NOMO-1 (cell line): Measurements from ENCODE around the gene FAM8A1.

ENCODE experiments used
- DNase-seq, 2 experiments: peaks; one replicate each; lab custom pipeline; 2025; ENCODE audit not compliant: unreplicated experiment in 2 of 2; lab: John Stamatoyannopoulos, UW

The FAM8A1 gene

GRCh38 chr6:17600527-17601385 lies 654 bp downstream of the FAM8A1 start:
- peak; percentile 21 to 46 for DNase-seq

GRCh38 chr6:17601386-17601703 lies 1.2 kb downstream of the FAM8A1 start:
- no peak for DNase-seq

DNA sequence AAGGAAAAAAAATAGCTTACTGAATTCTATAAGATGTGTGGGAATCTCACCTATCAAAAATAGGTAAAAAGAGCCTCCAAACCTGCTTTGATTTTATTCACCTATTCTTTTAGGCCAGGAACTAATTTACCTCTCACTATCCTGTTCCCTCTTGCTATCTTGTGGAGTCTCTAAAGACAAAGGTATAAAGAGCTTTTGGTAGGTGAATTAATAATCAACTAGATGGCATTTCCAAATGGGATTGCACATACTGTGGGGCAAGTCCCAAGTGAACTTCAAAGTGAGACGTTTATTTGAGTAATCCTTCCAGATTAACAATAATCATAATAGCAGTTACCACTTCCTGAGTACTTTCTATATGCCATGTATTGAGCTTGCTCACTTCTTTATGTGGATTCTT lies 2.8 kb downstream of the FAM8A1 start:
- no peak for DNase-seq

DNA sequence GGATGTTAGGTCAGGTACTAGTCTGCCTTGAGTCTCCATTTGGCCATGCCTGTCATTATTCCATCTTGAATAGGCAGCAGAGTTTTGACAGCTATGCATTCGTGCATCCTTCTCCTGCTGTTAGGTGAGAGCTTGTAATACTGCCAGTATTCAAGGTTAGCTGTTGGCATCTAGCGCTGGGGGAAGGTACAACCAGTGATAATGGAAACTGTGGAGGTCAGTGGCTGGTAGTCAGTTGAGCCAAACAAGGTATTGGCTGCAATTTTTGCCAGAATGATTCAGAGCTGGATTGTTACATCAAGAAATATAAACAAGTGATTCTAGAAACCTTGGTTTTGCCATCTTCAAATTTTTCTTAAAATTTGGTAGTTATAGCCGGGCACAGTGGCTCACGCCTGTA lies 6.5 kb downstream of the FAM8A1 start:
- no peak for DNase-seq

DNA sequence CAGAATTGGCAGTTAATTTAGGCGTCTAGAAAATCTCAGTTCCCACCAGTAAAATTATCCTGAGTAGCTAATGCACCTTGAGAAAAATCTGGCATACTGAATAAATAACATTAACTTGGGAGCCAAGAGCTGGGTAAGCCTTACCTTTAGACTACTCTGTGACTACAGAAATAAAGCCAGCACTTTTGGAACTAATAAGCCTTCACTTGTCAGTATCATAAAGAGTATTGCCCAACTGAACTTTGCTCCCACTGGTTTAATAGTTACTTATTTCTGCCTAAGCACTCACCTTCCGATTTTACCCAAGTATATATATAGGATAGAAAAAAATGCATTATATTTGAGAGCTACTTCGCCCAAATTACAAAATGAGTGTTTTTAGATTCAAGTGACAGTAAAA lies 10.7 kb downstream of the FAM8A1 start:
- DNase-seq = no peak

- DNase-seq = no peak
These were observed 11.9 kb downstream of the FAM8A1 start for GRCh38 chr6:17612048-17612447.

DNA sequence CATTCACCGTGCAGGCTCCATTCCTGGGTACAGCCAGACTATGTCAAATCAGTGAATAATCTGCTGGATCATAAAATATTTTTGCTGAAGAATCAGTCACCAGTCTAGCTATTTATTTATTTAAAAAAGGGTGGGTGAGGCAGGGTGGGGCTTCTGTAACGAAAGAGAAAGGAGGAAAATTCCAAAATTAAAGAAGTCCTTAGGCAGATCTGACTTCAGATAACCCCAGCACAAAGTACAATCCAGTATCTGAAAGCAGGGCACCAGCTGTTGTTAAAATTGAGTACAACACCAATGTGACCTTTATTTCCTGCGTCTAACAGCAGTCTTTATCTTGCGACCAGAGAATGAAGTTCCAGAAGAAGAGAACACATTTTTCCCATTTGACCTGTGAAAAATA lies 15.7 kb downstream of the FAM8A1 start:
- DNase-seq = no peak

DNA sequence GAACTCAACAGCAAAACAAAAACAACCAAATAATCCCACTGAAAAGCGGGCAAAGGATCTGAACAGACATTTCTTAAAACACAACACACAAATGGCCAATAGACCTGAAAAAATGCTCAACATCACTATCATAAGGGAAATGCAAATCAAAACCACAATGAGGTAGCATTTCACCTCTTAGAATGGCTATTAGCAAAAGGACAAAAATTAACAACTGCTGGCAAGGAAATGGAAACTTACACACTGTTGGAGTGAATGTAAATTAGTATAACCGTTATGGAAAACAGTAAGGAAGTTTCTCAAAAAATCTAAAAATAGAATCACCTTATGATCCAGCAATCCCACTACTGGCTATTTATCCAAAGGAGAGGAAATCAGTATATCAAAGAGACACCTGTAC lies 20.9 kb downstream of the FAM8A1 start:
- DNase-seq = no peak

- no peak for DNase-seq
These were observed 22.0 kb downstream of the FAM8A1 start for GRCh38 chr6:17622144-17622543.

DNA sequence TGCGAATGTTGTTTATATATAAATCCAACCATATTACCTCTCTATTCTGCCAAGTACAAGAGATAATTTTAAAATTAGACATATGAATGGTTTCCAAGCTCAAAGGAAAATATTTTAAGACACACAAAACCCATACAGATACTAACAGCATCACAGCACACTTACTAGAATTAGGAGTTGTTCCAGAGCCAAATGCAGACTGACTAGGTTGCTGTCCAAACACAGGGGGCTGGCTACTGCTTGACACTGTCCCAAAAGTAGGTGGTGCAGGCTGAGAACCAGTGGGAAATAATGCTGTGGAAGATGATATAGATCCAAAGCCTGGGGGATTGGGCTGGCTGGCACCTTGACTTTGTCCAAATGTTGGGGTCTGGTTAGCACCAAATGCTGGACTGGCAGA lies 24.3 kb downstream of the FAM8A1 start:
- no peak for DNase-seq

DNA sequence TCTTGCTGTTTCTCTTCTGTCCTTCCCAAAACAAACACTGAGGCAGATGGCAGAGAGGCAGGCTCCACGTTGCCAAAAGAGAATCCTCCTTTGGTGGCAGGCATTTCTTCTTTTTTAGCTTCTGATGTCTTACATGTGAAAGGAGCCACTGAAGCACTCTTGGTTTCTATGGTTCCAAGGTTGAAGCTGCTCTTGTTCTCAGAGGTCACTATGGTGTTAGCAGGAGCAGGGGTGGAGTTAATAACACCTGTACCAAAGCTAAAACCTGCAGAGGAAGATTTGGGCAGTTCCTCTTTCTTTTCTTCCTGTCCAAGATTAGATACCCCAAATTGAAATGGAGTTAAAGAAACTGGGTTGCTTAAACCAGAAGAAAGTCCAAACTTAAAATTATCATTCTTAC lies 28.8 kb downstream of the FAM8A1 start:
- DNase-seq = no peak

DNA sequence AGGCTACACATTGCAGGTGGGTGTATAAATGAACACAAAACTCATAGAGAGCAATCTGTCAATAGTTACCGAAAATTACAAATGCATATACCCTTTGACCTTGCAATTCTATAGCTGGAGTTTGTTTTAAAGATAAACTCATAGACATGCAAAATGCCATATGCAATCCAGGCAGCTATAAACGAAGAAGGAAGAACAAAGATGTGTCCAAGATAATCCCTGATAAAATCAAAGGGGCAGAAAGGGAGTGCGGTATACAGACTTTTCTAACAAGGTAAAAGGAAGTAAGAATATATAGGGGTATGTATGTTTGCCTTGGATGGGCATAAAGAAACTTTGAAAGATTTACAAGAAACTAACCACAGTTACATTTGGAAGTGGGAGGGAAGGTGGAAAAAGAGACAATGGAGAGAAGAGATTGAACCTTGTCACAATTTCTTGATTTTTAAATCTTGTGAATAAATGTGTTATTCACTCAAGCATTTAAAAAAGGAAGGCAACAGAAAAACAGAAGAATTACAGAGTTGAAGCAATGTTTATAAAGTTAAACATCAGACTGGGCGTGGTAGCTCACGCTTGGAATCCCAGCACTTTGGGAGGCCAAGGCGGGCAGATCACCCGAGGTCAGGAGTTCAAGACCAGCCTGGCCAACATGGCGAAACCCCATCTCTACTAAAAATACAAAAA lies 29.9 kb downstream of the FAM8A1 start:
- no peak for DNase-seq

GRCh38 chr6:17630511-17631073 lies 30.5 kb downstream of the FAM8A1 start:
- no peak for DNase-seq

- no peak for DNase-seq
These were observed 32.8 kb downstream of the FAM8A1 start for GRCh38 chr6:17632934-17633333.

- no peak for DNase-seq
These were observed 33.5 kb downstream of the FAM8A1 start for GRCh38 chr6:17633465-17634188.

DNA sequence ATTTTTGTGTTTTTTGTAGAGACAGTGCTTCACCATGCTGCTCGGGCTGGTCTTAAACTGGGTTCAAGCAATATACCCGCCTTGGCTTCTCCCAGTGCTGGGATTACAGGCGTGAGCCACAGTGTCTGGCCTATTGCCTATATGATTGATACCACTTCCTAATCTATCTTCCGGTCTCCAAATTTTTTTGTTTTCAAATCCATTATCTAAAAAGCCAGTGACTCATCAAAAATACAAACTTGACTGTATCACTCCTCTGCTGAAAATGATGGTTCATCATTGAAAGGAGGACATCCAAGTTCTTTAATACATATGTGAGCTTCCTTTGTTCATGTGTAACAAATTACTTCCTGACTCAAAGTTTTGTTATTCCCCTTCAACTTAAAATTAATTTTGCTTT lies 35.5 kb downstream of the FAM8A1 start:
- DNase-seq = no peak

- no peak for DNase-seq
These were observed 38.2 kb downstream of the FAM8A1 start for GRCh38 chr6:17638212-17638715.

DNA sequence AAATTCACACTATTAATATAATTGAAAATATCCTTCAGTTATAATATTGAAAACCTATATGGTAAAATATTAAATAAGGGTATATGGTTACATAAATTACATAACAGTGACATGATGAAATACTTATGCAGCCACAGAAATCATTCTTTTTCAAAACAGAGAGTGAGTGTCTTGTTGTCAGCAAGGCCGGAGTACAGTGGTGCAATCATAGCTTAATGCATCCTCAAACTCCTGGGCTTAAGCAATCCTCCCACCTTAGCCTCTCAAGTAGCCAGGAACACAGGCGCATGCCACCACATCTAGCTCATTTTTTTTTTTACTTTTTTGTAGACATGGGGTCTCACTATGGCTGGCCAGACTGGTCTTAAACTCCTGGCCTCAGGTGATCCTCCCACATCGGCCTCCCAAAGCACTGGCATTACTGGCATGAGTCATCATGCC lies 40.4 kb downstream of the FAM8A1 start:
- peak in 1 of 2 experiments; percentile 15 for DNase-seq

GRCh38 chr6:17648745-17649144 lies 48.6 kb downstream of the FAM8A1 start:
- DNase-seq = no peak

DNA sequence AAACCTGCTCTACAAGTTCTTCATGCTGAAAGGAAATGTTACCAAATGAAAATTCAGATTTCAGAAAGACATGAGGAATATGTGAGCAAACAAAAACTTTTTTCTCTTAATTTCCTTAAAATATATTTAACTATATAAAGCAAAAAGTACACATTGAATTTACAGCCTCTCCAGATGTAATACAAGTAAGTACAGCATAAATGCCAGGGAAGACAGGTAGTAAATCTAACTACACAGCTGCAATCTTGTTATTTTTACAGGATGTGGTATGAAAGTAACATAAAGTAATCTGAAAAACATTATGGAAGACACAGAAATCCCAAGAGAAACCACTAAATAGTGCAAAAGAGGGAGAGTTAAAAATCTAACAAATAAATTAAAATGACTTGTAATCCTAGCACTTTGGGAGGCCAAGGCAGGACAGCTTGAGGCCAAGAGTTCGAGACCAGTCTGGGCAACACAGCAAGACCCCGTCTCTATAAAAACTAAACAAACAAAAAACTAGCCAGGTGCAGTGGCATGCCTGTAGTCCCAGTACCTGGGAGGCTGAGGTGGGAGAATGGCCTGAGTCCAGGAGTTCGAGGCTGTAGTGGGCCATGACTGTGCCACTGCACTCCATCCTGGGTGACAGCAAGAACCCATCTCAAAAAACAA lies 50.7 kb downstream of the FAM8A1 start:
- DNase-seq = no peak
